AG04450 (cell line): Measurements from ENCODE around the gene C4B. TPM values are rescaled to one million over a fixed set of nuclear protein-coding genes. Genes with fewer than 3 reads are reported as not detected.

Source experiments
- CTCF ChIA-PET: fragments of 300-600, 350-600 bp; formaldehyde crosslinking; extraction: SDS; loops from one replicate; lab custom pipeline; 2022; ENCODE audit warnings: antibody characterized with exemption, inconsistent platforms; lab: Charles Lee
- POLR2A ChIA-PET: fragments of 350-600 bp; formaldehyde crosslinking; extraction: SDS; loops from one replicate; lab custom pipeline; 2021; ENCODE audit warnings: antibody characterized with exemption, inconsistent platforms; lab: Yijun Ruan, JAX
- DNase-seq: peaks from one replicate; pipeline ENCODE4 v3.0.0-alpha.2; 2011; ENCODE audit warnings: low read depth, low spot score
- H3K27ac ChIP-seq: one replicate; pipeline ENCODE4 v1.5.1; 2012; ENCODE audit warnings: low read depth, low read length, control low read depth
- H3K27me3 ChIP-seq: one replicate; pipeline ENCODE4 v1.6.0; 2012; ENCODE audit warnings: low read length; ENCODE audit not compliant: control insufficient read depth, insufficient read depth
- H3K4me3 ChIP-seq: 2 replicates; pipeline ENCODE4 v1.5.1; 2011; ENCODE audit warnings: mild to moderate bottlenecking, low read depth, low read length, control low read depth
- H3K9me3 ChIP-seq: 2 replicates; pipeline ENCODE4 v1.5.1; 2012; ENCODE audit warnings: low read length; ENCODE audit not compliant: control insufficient read depth, insufficient read depth
- polyA plus RNA-seq: library from polyadenylated mRNA; depleted of rRNA; stranded (reverse); fragments of >200 nt; gene quantifications from 2 replicates; pipeline ENCODE4 v1.2.3, GENCODE V29; 2011
- TF ChIP-seq, protein P1 (sequence below): IDR thresholded peaks from 2 replicates; pipeline ENCODE4 v1.5.1; 2011; ENCODE audit warnings: low read depth, low read length, control low read depth, inconsistent platforms

Gene C4B
- polyA plus RNA-seq, 1 experiment = 5.8 TPM

DNA sequence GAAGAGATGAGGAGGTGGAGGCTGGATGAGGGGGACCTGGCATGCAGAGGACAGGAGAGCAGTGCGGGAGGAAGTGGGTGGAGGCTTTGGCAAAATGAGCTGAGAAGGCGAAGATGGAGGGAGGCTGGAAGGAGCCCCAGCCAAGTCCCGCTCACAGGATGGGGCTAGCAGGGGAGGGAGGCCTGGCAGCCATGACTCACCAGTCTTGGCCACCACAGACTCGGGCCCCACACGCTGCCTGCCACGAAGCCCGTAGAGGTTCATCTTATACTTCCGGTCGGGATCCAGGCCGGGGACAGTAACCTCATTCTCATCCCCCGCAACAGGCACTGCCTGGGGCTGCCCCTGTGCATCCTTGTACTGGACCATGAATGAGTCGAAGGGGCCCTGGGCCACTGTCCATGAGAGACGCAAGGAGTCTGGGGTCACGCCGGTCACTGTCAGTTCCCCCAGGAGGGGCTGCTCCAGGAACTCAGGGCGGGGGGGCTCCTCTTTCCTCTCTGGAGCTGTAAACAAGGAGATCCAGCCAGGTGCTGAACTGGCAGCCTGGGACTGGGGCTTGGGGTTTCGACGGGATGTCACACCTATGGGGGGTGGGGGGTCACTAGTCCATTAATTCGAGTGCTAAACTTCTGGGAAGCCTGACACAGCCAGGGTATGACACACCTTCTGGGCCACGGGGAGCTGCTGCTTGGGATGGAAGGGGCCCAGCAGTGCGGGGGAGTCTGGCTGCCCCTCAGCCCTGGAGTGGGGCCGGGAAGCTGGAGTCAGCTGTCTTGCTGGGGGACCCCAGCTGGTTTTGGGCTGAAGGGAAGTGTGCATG, 66.8 kb downstream of the C4B start:
- Histone ChIP-seq H3K4me3 (no peak overlapping the region), H3K9me3 (no peaks in the 10 kb centered on the region; the same call in 1 of the 2 replicates), H3K27ac (no peak overlapping the region), H3K27me3 (peaks cover 39% of the 10 kb centered on the region)
- TF ChIP-seq, protein P1, sequence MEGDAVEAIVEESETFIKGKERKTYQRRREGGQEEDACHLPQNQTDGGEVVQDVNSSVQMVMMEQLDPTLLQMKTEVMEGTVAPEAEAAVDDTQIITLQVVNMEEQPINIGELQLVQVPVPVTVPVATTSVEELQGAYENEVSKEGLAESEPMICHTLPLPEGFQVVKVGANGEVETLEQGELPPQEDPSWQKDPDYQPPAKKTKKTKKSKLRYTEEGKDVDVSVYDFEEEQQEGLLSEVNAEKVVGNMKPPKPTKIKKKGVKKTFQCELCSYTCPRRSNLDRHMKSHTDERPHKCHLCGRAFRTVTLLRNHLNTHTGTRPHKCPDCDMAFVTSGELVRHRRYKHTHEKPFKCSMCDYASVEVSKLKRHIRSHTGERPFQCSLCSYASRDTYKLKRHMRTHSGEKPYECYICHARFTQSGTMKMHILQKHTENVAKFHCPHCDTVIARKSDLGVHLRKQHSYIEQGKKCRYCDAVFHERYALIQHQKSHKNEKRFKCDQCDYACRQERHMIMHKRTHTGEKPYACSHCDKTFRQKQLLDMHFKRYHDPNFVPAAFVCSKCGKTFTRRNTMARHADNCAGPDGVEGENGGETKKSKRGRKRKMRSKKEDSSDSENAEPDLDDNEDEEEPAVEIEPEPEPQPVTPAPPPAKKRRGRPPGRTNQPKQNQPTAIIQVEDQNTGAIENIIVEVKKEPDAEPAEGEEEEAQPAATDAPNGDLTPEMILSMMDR = no peak
- CTCF ChIA-PET = interaction anchor here (1.1 to 1.6 kb wide), 2 partner anchors 37 to 114 kb away, joined by 3 to 4 read pairs; no protein-coding TSS in a partner anchor
- POLR2A ChIA-PET = interaction anchor here (1.2 kb wide), 1 partner anchor 11 kb away, joined by 6 read pairs; no protein-coding TSS in a partner anchor
- DNase-seq = peak; percentile 55

- no peak for DNase-seq
- peaks cover 39% of the 10 kb centered on the region for H3K27me3 ChIP-seq
- H3K27ac ChIP-seq = no peak overlapping the region
- ChIA-PET POLR2A (interaction anchor here (2.1 kb wide), 1 partner anchor 10 kb away, joined by 6 read pairs; no protein-coding TSS in a partner anchor), CTCF (interaction anchor here (0.5 kb wide), 1 partner anchor 10 kb away, joined by 3 read pairs; no protein-coding TSS in a partner anchor)
- no peak overlapping the region for H3K4me3 ChIP-seq
- no peaks in the 10 kb centered on the region; the same call in 1 of the 2 replicates for H3K9me3 ChIP-seq
- TF ChIP-seq, protein P1 = no peak
Observed at GRCh38 chr6:32082478-32082877, 67.9 kb downstream of the C4B start.

DNA sequence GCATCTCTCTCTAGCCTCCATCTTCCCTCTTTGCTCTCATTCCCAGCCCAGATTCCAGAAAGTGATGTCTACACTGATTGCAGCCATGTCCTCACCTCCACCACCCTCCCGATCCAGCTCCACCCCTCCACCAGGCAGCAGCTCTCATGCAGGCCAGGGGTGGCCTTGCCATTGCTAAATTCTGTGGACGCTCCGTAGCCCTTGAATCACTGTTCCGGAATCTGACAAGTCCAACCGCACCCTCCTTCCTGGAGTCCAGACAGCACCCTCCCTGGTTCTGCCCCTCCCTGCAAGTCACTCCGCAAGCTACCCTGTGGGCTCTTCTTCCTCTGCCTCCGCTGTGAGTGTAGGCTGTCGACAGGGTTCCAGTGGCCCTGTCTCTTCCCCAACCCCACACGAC, 68.3 kb downstream of the C4B start:
- peaks cover 41% of the 10 kb centered on the region for H3K27me3 ChIP-seq
- CTCF ChIA-PET = interaction anchor here (0.5 kb wide), 1 partner anchor 10 kb away, joined by 3 read pairs; no protein-coding TSS in a partner anchor
- DNase-seq = no peak
- no peak overlapping the region for H3K27ac ChIP-seq
- POLR2A ChIA-PET = interaction anchor here (2.1 kb wide), 1 partner anchor 10 kb away, joined by 6 read pairs; no protein-coding TSS in a partner anchor
- H3K9me3 ChIP-seq = no peaks in the 10 kb centered on the region; the same call in 1 of the 2 replicates
- TF ChIP-seq, protein P1 = no peak
- no peak overlapping the region for H3K4me3 ChIP-seq

DNA sequence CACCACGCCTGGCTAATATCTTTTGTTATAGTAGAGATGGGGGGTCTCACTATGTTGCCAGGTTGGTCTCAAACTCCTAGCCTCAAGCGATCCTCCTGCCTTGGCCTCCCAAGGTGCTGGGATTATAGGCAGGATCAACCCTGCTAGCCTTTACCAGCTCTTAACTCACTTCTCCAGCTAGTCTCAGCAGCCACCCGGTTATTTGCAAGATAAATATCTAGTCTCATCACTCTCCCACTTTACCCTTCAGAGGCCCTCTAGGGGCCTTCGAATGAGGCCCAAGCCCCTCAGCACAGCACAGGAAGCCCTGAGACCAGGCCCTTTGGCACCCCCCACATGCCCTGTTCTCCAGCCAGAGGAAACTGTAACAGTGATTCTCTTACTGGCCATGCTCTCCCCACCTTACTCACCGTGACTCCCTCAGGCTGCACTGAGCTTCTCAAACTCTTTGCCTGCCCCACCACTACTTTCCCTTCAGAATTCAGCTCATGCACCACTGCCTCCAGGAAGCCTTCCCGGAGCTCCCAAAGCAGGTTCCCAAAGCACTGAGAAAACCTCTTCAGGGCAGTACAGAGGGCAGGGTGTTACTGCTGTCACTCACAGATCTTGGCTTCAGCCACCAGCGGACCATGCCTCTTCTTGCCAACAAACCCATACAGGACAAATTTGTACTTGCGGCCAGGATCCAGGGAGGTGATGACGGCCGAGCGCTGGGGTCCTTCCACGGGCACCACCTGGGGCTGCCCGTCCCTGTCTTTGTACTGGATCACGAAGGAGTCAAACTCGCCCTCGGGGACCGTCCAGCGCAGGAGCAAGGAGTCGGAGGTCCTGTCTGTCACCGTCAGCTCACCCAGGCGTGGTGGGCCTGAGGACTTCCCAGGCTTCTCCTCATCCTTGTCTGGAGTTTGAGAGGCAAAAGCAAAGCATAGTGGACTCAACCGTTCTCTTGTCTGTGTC, 69.5 kb downstream of the C4B start:
- ChIA-PET CTCF (no interaction called here), POLR2A (interaction anchor here (2.1 kb wide), 1 partner anchor 9 kb away, joined by 6 read pairs; no protein-coding TSS in a partner anchor)
- Histone ChIP-seq H3K4me3 (no peak overlapping the region), H3K27ac (no peak overlapping the region), H3K9me3 (no peaks in the 10 kb centered on the region; the same call in 1 of the 2 replicates), H3K27me3 (peaks cover 53% of the 10 kb centered on the region)
- DNase-seq = no peak
- TF ChIP-seq, protein P1 = no peak
